Upper lobe of left lung (tissue), 6 donors: ENCODE data around the gene CTAG1A. TPM values are rescaled to one million over a fixed set of nuclear protein-coding genes. Genes with fewer than 3 reads are reported as not detected.

Source experiments
- ATAC-seq, 2 donors: fragments of 200-7000 bp; cut with Tn5 transposase; one replicate each; pipeline ENCODE4 v1.9.1; 2022; ENCODE audit warnings: mild to moderate bottlenecking in 2 of 2, moderate library complexity in 2 of 2; ENCODE audit not compliant: low FRiP score in 2 of 2
- DNase-seq, 2 donors: peaks; one replicate each; pipeline ENCODE4 v3.0.0-alpha.2; 2019 to 2020
- H3K27ac ChIP-seq, 4 donors: fragments of 200-600 bp; sonication (generic); one replicate each; pipeline ENCODE4 v1.5.1; 2016 to 2019
- H3K27me3 ChIP-seq, 4 donors: fragments of 200-600 bp; sonication (generic); one replicate each; pipeline ENCODE4 v1.5.1; 2017 to 2019
- H3K36me3 ChIP-seq, 4 donors: fragments of 200-600 bp; sonication (generic); one replicate each; pipeline ENCODE4 v1.5.1; 2016 to 2019
- H3K4me1 ChIP-seq, 4 donors: fragments of 200-600 bp; sonication (generic); one replicate each; pipeline ENCODE4 v1.5.1; 2018 to 2019
- H3K4me3 ChIP-seq, 4 donors: fragments of 200-600 bp; sonication (generic); one replicate each; pipeline ENCODE4 v1.5.1; 2017 to 2019; ENCODE audit warnings: mild to moderate bottlenecking in 2 of 4, moderate library complexity in 1 of 4
- H3K9me3 ChIP-seq, 4 donors: fragments of 200-600 bp; sonication (generic); one replicate each; pipeline ENCODE4 v1.5.1; 2018 to 2019
- CTCF ChIP-seq, 6 experiments: fragments of 450-650 bp in 4 of 6; fragments of 200-600 bp in 2 of 6; sonication (generic) in 2 of 6; IDR thresholded peaks; one replicate each; pipeline ENCODE4 v1.5.1; 2016 to 2019; ENCODE audit warnings: antibody characterized with exemption in 6 of 6
- EP300 ChIP-seq, 4 donors: sonication (generic); formaldehyde crosslinking; IDR thresholded peaks; one replicate each; pipeline ENCODE4 v1.5.1; 2017; ENCODE audit warnings: antibody characterized with exemption in 4 of 4, control low read depth in 2 of 4
- POLR2A ChIP-seq, 4 donors: fragments of 450-650 bp; IDR thresholded peaks; one replicate each; pipeline ENCODE4 v1.5.1; 2016 to 2017; ENCODE audit warnings: antibody characterized with exemption in 4 of 4, mild to moderate bottlenecking in 2 of 4
- POLR2AphosphoS5 ChIP-seq, 2 donors: sonication (generic); formaldehyde crosslinking; IDR thresholded peaks; one replicate each; pipeline ENCODE4 v1.5.1; 2017; ENCODE audit warnings: antibody characterized with exemption in 2 of 2
- WGBS, 2 donors: methylation state at CpG; one replicate each; pipeline ENCODE4 v1.1.5; 2017 to 2018; 5-methylcytosine and 5-hydroxymethylcytosine counted together
- total RNA-seq, 6 donors: library from RNA; depleted of rRNA in 4 of 6; stranded (reverse); fragments of >200 nt in 4 of 6; gene quantifications; one replicate each; pipeline versions ENCODE4 v1.1.0 to v1.2.1, GENCODE V29; 2016 to 2021
- donor health status: DM: no; HTN: no; CAD: no; lungs with moderate emphysema.
- donor health status: DM: no; HTN: yes; CAD: no; lungs with severe emphysema.

Gene CTAG1A
- total RNA-seq, 6 donors from 2014 or later: not detected

GRCh38 chrX:154598656-154599055 lies 13.7 kb downstream of the CTAG1A start:
- ATAC-seq: no peak
- Histone ChIP-seq H3K27me3 (no peaks in the 10 kb centered on the region), H3K27ac (no peak overlapping the region), H3K4me1 (no peaks in the 10 kb centered on the region), H3K36me3 (no peaks in the 10 kb centered on the region), H3K4me3 (no peak overlapping the region), H3K9me3 (no peaks in the 10 kb centered on the region)
- TF ChIP-seq CTCF (IDR thresholded peaks at IDR 0.05) (no peak), EP300 (IDR thresholded peaks at IDR 0.05) (no peak), POLR2A (IDR thresholded peaks at IDR 0.05) (no peak), POLR2AphosphoS5 (IDR thresholded peaks at IDR 0.05) (no peak)
- no peak for DNase-seq
- WGBS, 2 donors: 87 to 96% methylated on average over 8 of the region's 8 CpGs

GRCh38 chrX:154599531-154599930 lies 14.6 kb downstream of the CTAG1A start:
- 95 to 100% methylated on average over 9 to 14 of the region's 14 CpGs for WGBS, 2 donors
- H3K4me1 ChIP-seq: no peaks in the 10 kb centered on the region
- no peak overlapping the region for H3K4me3 ChIP-seq
- H3K9me3 ChIP-seq: no peaks in the 10 kb centered on the region
- peak in 1 of 2 donors; percentile 32 for DNase-seq
- ATAC-seq: no peak
- TF ChIP-seq CTCF (IDR thresholded peaks at IDR 0.05) (no peak), EP300 (IDR thresholded peaks at IDR 0.05) (no peak), POLR2AphosphoS5 (IDR thresholded peaks at IDR 0.05) (no peak), POLR2A (IDR thresholded peaks at IDR 0.05) (no peak)
- H3K27ac ChIP-seq: no peak overlapping the region
- H3K36me3 ChIP-seq: no peaks in the 10 kb centered on the region
- no peaks in the 10 kb centered on the region for H3K27me3 ChIP-seq

DNA sequence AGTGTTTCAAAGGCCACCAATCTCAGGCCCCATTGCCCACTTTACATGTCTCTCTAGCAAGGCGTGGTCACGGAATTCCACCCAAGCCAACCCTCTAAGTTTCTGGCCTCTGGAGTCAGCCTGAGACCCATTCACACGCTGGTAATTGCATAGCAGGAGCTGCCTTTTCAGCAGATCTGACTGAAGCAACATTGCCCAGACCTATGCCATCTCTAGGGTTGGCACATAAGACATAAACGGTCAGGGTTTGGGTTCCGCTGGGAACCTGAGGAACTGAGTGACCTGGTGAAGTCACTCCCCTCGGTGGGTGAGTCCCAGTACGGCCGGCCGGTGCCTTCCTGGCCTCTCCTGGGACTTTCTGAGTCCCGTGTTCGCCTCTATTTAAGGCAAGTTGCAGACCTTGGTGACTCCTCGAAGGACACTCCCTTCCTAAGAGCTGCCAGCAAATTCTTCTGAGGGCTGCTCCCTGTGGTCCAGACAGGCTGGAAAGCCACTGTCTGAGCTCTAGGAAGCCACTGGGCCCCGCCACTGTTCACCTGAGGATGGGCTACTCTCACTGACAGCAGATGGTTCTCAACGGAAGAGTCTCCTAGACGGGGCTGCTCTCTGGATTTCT lies 15.9 kb downstream of the CTAG1A start:
- H3K27ac ChIP-seq: no peak overlapping the region
- no peaks in the 10 kb centered on the region for H3K36me3 ChIP-seq
- WGBS, 2 donors: 82 to 91% methylated on average over 7 to 15 of the region's 15 CpGs
- TF ChIP-seq EP300 (IDR thresholded peaks at IDR 0.05): no peak
- H3K4me1 ChIP-seq: no peaks in the 10 kb centered on the region
- ATAC-seq: no peak
- peak in 1 of 2 donors; percentile 21 for DNase-seq
- H3K27me3 ChIP-seq: no peaks in the 10 kb centered on the region
- H3K9me3 ChIP-seq: no peaks in the 10 kb centered on the region
- no peak overlapping the region for H3K4me3 ChIP-seq

GRCh38 chrX:154602226-154602625 lies 17.3 kb downstream of the CTAG1A start:
- WGBS, 2 donors: 81 to 87% methylated on average over 4 to 13 of the region's 13 CpGs
- TF ChIP-seq EP300 (IDR thresholded peaks at IDR 0.05) (no peak), POLR2AphosphoS5 (IDR thresholded peaks at IDR 0.05) (no peak), CTCF (IDR thresholded peaks at IDR 0.05) (no peak), POLR2A (IDR thresholded peaks at IDR 0.05) (no peak)
- Histone ChIP-seq H3K27ac (no peak overlapping the region), H3K9me3 (no peaks in the 10 kb centered on the region), H3K27me3 (no peaks in the 10 kb centered on the region), H3K4me3 (no peak overlapping the region), H3K4me1 (no peaks in the 10 kb centered on the region), H3K36me3 (no peaks in the 10 kb centered on the region)
- DNase-seq (peak in 1 of 2 donors; percentile 18), ATAC-seq (no peak)

- Histone ChIP-seq H3K4me3 (no peak overlapping the region), H3K36me3 (no peaks in the 10 kb centered on the region), H3K27me3 (no peaks in the 10 kb centered on the region), H3K4me1 (no peaks in the 10 kb centered on the region), H3K9me3 (no peaks in the 10 kb centered on the region), H3K27ac (no peak overlapping the region)
- 87 to 93% methylated on average over 15 to 18 of the region's 18 CpGs for WGBS, 2 donors
- no peak for TF ChIP-seq POLR2AphosphoS5 (IDR thresholded peaks at IDR 0.05)
- no peak for TF ChIP-seq POLR2A (IDR thresholded peaks at IDR 0.05)
- TF ChIP-seq CTCF (IDR thresholded peaks at IDR 0.05): no peak
- no peak for TF ChIP-seq EP300 (IDR thresholded peaks at IDR 0.05)
- DNase-seq (no peak), ATAC-seq (no peak)
Measured at GRCh38 chrX:154602766-154603437, 18.0 kb downstream of the CTAG1A start.
